Mesenchymal stem cell (in vitro differentiated cells and primary cell): ENCODE measurements around the gene WDR1.

Source experiments
- DNase-seq: peaks from one replicate; pipeline ENCODE4 v3.0.0-alpha.2; 2013
- H2AFZ ChIP-seq: one replicate; pipeline ENCODE4 v1.6.1; 2013; ENCODE audit warnings: low read depth, mild to moderate bottlenecking, control low read depth, inconsistent platforms, low read length, moderate library complexity
- H2AK5ac ChIP-seq: 2 replicates; pipeline ENCODE4 v1.6.1; 2013; ENCODE audit warnings: low read length, moderate library complexity, mild to moderate bottlenecking, inconsistent platforms; ENCODE audit not compliant: severe bottlenecking
- H2BK120ac ChIP-seq: one replicate; pipeline ENCODE4 v1.6.1; 2013; ENCODE audit warnings: low read depth, mild to moderate bottlenecking, inconsistent platforms, low read length, moderate library complexity
- H2BK12ac ChIP-seq, 2 experiments: one replicate each; pipeline ENCODE4 v1.6.1; 2013; ENCODE audit warnings: inconsistent platforms in 2 of 2, low read length in 2 of 2, mild to moderate bottlenecking in 2 of 2, moderate library complexity in 2 of 2, control low read depth in 1 of 2
- H2BK15ac ChIP-seq: one replicate; pipeline ENCODE4 v1.6.1; 2013; ENCODE audit warnings: mild to moderate bottlenecking, low read depth, inconsistent platforms; ENCODE audit not compliant: poor library complexity, severe bottlenecking
- H2BK5ac ChIP-seq: 2 replicates; pipeline ENCODE4 v1.6.1; 2013; ENCODE audit warnings: low read depth, mild to moderate bottlenecking, low read length, control low read depth, inconsistent platforms; ENCODE audit not compliant: poor library complexity, severe bottlenecking
- H3K14ac ChIP-seq, 2 experiments: one replicate each; pipeline ENCODE4 v1.6.1; 2013; ENCODE audit warnings: inconsistent platforms in 2 of 2, low read length in 2 of 2, control low read depth in 1 of 2, mild to moderate bottlenecking in 1 of 2, moderate library complexity in 1 of 2
- H3K18ac ChIP-seq, 2 experiments: one replicate each; pipeline ENCODE4 v1.6.1; 2013; ENCODE audit warnings: inconsistent platforms in 2 of 2, low read length in 2 of 2, control low read depth in 1 of 2, low read depth in 1 of 2, mild to moderate bottlenecking in 1 of 2
- H3K23ac ChIP-seq, 2 experiments: one replicate each; pipeline ENCODE4 v1.6.1; 2013; ENCODE audit warnings: inconsistent platforms in 2 of 2, low read length in 2 of 2, mild to moderate bottlenecking in 2 of 2, moderate library complexity in 2 of 2, control low read depth in 1 of 2
- H3K27ac ChIP-seq: 2 replicates; pipeline ENCODE4 v1.5.1; 2013; ENCODE audit warnings: mild to moderate bottlenecking, moderate library complexity, low read length, control low read depth, inconsistent platforms; ENCODE audit not compliant: poor library complexity, severe bottlenecking
- H3K27me3 ChIP-seq, 2 experiments: 2 replicates each; pipeline versions ENCODE4 v1.6.1 to v1.7.0; 2013; ENCODE audit warnings: low read length in 2 of 2, mild to moderate bottlenecking in 2 of 2, moderate library complexity in 2 of 2, control low read depth in 1 of 2, inconsistent platforms in 1 of 2; ENCODE audit not compliant: control insufficient read depth in 1 of 2, insufficient read depth in 1 of 2
- H3K36me3 ChIP-seq, 2 experiments: 2 replicates each; pipeline versions ENCODE4 v1.6.1 to v1.7.0; 2013; ENCODE audit warnings: low read length in 2 of 2, control low read depth in 1 of 2, inconsistent platforms in 1 of 2, low read depth in 1 of 2, mild to moderate bottlenecking in 1 of 2; ENCODE audit not compliant: insufficient read depth in 2 of 2, control insufficient read depth in 1 of 2
- H3K4ac ChIP-seq, 2 experiments: one replicate each; pipeline ENCODE4 v1.6.1; 2013; ENCODE audit warnings: inconsistent platforms in 2 of 2, low read length in 2 of 2, mild to moderate bottlenecking in 2 of 2, moderate library complexity in 2 of 2, control low read depth in 1 of 2, low read depth in 1 of 2
- H3K4me1 ChIP-seq: 2 replicates; pipeline ENCODE4 v1.6.1; 2013; ENCODE audit warnings: low read depth, low read length, control low read depth; ENCODE audit not compliant: control insufficient read depth, insufficient read depth
- H3K4me2 ChIP-seq: 2 replicates; pipeline ENCODE4 v1.6.1; 2013; ENCODE audit warnings: low read length, mild to moderate bottlenecking, inconsistent platforms; ENCODE audit not compliant: poor library complexity, severe bottlenecking
- H3K4me3 ChIP-seq, 2 experiments: 2 replicates each; pipeline versions ENCODE4 v1.5.1 to v1.7.0; 2013; ENCODE audit warnings: low read length in 2 of 2, mild to moderate bottlenecking in 2 of 2, control low read depth in 1 of 2, low read depth in 1 of 2; ENCODE audit not compliant: insufficient read depth in 1 of 2
- H3K79me1 ChIP-seq: replicated peaks from 2 replicates; pipeline ENCODE4 v1.6.1; 2013; ENCODE audit warnings: mild to moderate bottlenecking, control low read depth, low read length, inconsistent platforms; ENCODE audit not compliant: poor library complexity, severe bottlenecking
- H3K9ac ChIP-seq: 2 replicates; pipeline ENCODE4 v1.7.0; 2013; ENCODE audit warnings: mild to moderate bottlenecking, low read length, moderate library complexity
- H3K9me3 ChIP-seq: 2 replicates; pipeline ENCODE4 v1.7.0; 2013; ENCODE audit warnings: mild to moderate bottlenecking, low read length; ENCODE audit not compliant: control insufficient read depth
- H4K8ac ChIP-seq: one replicate; pipeline ENCODE4 v1.6.1; 2013; ENCODE audit warnings: inconsistent platforms, mild to moderate bottlenecking, low read length, moderate library complexity
- H4K91ac ChIP-seq: one replicate; pipeline ENCODE4 v1.6.1; 2013; ENCODE audit warnings: mild to moderate bottlenecking, low read length, inconsistent platforms
- WGBS: methylation state at CpG from one replicate; pipeline ENCODE4 v1.1.7; 2013; ENCODE audit warnings: mixed read lengths; 5-methylcytosine and 5-hydroxymethylcytosine counted together

Gene WDR1

GRCh38 chr4:10085828-10086505, 30.6 kb downstream of the WDR1 start:
- H2BK120ac ChIP-seq: no peak overlapping the region
- H3K18ac ChIP-seq: no peak overlapping the region
- H3K4me3 ChIP-seq: no peak overlapping the region
- no peak overlapping the region for H4K8ac ChIP-seq
- H2AFZ ChIP-seq: no peak overlapping the region
- no peak overlapping the region for H3K4me2 ChIP-seq
- H4K91ac ChIP-seq: no peak overlapping the region
- peaks cover 23% of the 10 kb centered on the region for H3K79me1 ChIP-seq
- 88% methylated on average over 23 of the region's 23 CpGs for WGBS
- H3K27ac ChIP-seq: peak overlapping the region; percentile 56
- peak overlapping the region; percentile 41 for H2AK5ac ChIP-seq
- H3K14ac ChIP-seq: no peak overlapping the region
- no peak overlapping the region for H2BK15ac ChIP-seq
- H3K36me3 ChIP-seq: peaks cover 82 to 98% of the 10 kb centered on the region in 2 experiments
- H3K9me3 ChIP-seq: no peaks in the 10 kb centered on the region
- H3K4me1 ChIP-seq: peaks cover 68% of the 10 kb centered on the region
- H2BK5ac ChIP-seq: no peak overlapping the region
- no peaks in the 10 kb centered on the region for H3K27me3 ChIP-seq
- H3K4ac ChIP-seq: no peak overlapping the region
- no peak overlapping the region for H2BK12ac ChIP-seq
- no peak overlapping the region for H3K23ac ChIP-seq
- H3K9ac ChIP-seq: no peak overlapping the region
- DNase-seq: no peak

DNA sequence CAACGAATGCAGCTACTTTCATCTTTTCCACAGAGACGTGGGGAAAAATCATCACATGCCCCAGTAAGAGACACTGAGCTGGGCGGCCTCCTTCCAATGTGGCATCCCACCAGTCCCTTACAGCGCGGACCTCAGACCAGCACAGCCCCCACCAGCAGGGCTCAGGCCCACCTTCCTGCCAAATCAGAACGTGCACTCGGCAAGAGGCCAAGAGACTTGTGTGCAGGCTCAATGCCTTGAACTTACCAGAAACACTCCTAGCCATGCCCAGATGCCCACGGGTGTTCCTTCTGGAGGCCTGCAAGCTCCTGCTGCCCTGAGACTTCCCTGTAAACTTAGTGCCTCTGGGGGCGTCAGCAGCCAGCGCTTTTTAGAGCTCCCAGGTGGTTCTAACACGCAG, 31.2 kb downstream of the WDR1 start:
- DNase-seq: no peak
- H3K79me1 ChIP-seq: peaks cover 27% of the 10 kb centered on the region
- H3K36me3 ChIP-seq: peaks cover 82 to 98% of the 10 kb centered on the region in 2 experiments
- H3K9ac ChIP-seq: no peak overlapping the region
- H3K27me3 ChIP-seq: no peaks in the 10 kb centered on the region
- H3K27ac ChIP-seq: peak overlapping the region; percentile 56
- no peak overlapping the region for H2BK5ac ChIP-seq
- no peak overlapping the region for H3K4me2 ChIP-seq
- H3K23ac ChIP-seq: no peak overlapping the region
- H3K4me3 ChIP-seq: no peak overlapping the region
- H3K4me1 ChIP-seq: peaks cover 62% of the 10 kb centered on the region
- H4K91ac ChIP-seq: no peak overlapping the region
- H3K9me3 ChIP-seq: no peaks in the 10 kb centered on the region
- peak overlapping the region; percentile 41 for H2AK5ac ChIP-seq
- H3K14ac ChIP-seq: no peak overlapping the region
- H4K8ac ChIP-seq: no peak overlapping the region
- no peak overlapping the region for H2BK120ac ChIP-seq
- 97% methylated on average over 11 of the region's 11 CpGs for WGBS
- H2AFZ ChIP-seq: no peak overlapping the region
- H2BK12ac ChIP-seq: no peak overlapping the region
- no peak overlapping the region for H3K18ac ChIP-seq
- no peak overlapping the region for H2BK15ac ChIP-seq
- no peak overlapping the region for H3K4ac ChIP-seq

GRCh38 chr4:10084651-10085358, 31.8 kb downstream of the WDR1 start:
- no peak overlapping the region for H3K14ac ChIP-seq
- no peak overlapping the region for H3K4me2 ChIP-seq
- H3K9me3 ChIP-seq: no peaks in the 10 kb centered on the region
- H3K4me3 ChIP-seq: no peak overlapping the region
- no peak overlapping the region for H2BK15ac ChIP-seq
- H2AK5ac ChIP-seq: peak overlapping the region; percentile 23
- peaks cover 84 to 98% of the 10 kb centered on the region in 2 experiments for H3K36me3 ChIP-seq
- H3K23ac ChIP-seq: no peak overlapping the region
- DNase-seq: no peak
- no peaks in the 10 kb centered on the region for H3K27me3 ChIP-seq
- peak overlapping the region; percentile 3 for H3K27ac ChIP-seq
- H2BK12ac ChIP-seq: no peak overlapping the region
- no peak overlapping the region for H4K8ac ChIP-seq
- H2BK120ac ChIP-seq: no peak overlapping the region
- H3K4ac ChIP-seq: no peak overlapping the region
- H3K18ac ChIP-seq: no peak overlapping the region
- H3K79me1 ChIP-seq: peaks cover 33% of the 10 kb centered on the region
- H3K4me1 ChIP-seq: peaks cover 56% of the 10 kb centered on the region
- H2AFZ ChIP-seq: no peak overlapping the region
- H3K9ac ChIP-seq: no peak overlapping the region
- no peak overlapping the region for H2BK5ac ChIP-seq
- WGBS: 94% methylated on average over 21 of the region's 21 CpGs
- no peak overlapping the region for H4K91ac ChIP-seq

- Histone ChIP-seq H2AFZ (no peak overlapping the region), H2AK5ac (no peak overlapping the region), H3K18ac (no peak overlapping the region), H3K4me1 (peaks cover 52% of the 10 kb centered on the region), H3K4ac (no peak overlapping the region), H2BK15ac (no peak overlapping the region), H2BK120ac (no peak overlapping the region), H3K23ac (no peak overlapping the region), H3K4me2 (no peak overlapping the region), H3K14ac (no peak overlapping the region), H3K36me3 (peaks cover 92 to 98% of the 10 kb centered on the region in 2 experiments), H4K8ac (no peak overlapping the region), H3K27ac (no peak overlapping the region), H3K79me1 (peaks cover 37% of the 10 kb centered on the region), H3K9ac (no peak overlapping the region), H2BK5ac (no peak overlapping the region), H3K4me3 (no peak overlapping the region), H3K27me3 (no peaks in the 10 kb centered on the region), H2BK12ac (no peak overlapping the region), H4K91ac (no peak overlapping the region), H3K9me3 (no peaks in the 10 kb centered on the region)
- 90% methylated on average over 23 of the region's 23 CpGs for WGBS
- no peak for DNase-seq
Measured at GRCh38 chr4:10083861-10084641, 32.5 kb downstream of the WDR1 start.
